ENCODE results near the gene SETMAR. TPM values are rescaled to one million over a fixed set of nuclear protein-coding genes. Genes with fewer than 3 reads are reported as not detected.

Gene SETMAR
- total RNA-seq, 2 experiments from 2014 or later = 9.1 to 9.2 TPM

DNA sequence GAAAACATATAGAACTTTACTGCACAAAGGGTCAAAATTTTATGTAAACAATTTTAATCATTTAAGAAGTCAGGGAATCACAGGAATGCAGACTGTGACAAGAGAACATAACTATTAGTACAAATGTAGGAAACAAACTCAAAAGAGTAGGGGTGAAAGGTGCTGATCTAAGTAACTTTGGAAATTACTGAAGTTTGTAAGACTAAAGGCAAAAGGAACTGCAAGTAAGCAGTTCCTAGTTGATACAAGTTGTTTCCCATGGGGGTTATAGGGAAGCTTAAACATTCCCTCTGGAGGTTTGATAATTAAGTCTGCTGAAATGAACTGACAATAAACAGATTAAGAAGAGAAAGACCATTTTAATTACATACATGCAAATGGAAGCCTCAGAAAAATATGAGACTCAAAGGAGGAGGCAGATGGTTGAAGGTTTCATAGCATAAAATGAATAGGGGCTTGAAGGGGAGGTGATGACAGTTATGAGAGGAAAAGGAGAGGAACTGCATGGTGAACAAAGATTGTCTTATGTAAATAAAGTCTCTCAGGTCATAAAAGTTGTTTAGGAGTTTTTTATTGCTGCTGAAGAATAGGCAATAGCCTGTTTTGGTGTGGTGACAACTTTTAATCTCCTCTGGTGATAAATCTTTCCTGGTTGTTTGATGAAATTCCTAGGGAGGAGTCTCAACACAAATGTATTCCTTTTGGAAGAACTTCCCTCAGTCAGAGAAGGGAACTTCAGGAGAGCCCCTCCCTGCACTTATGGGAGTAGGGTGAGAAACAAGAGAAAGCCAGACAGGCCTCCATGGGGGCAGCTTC is 17.1 kb downstream of the SETMAR start:
- intact Hi-C loops (cut with DNase I, micrococcal nuclease) = no loop called here
- Mint-ChIP-seq H3K27me3 (no peaks in the 10 kb centered on the region), H3K9me3 (no peaks in the 10 kb centered on the region), H3K27ac (no peak overlapping the region), H3K4me3 (no peak overlapping the region), H3K4me1 (ENCODE audit: low read depth) (peaks cover 4% of the 10 kb centered on the region), H3K36me3 (ENCODE audit: low read depth) (peaks cover 23% of the 10 kb centered on the region)
- Histone ChIP-seq H3K27me3 (ENCODE audit: control insufficient read depth in 1 of 2, insufficient read depth in 2 of 2, low read length in 2 of 2) (no peaks in the 10 kb centered on the region), H3K4me3 (ENCODE audit: low read length) (no peak overlapping the region), H3K4me1 (ENCODE audit: insufficient read depth, low read length) (no peaks in the 10 kb centered on the region), H3K27ac (ENCODE audit: low read depth in 1 of 2, low read length in 2 of 2) (no peak overlapping the region), H3K9me3 (ENCODE audit: control insufficient read depth in 1 of 2, insufficient read depth in 1 of 2, low read length in 2 of 2) (no peaks in the 10 kb centered on the region), H3K36me3 (ENCODE audit: insufficient read depth, low read length) (no peaks in the 10 kb centered on the region)
- TF ChIP-seq CTCF (IDR thresholded peaks at IDR 0.05) = no peak
- ChIA-PET CTCF (interaction anchor here (1.5 kb wide), 1 partner anchor 30 kb away, joined by 4 read pairs; no protein-coding TSS in a partner anchor), POLR2A (no interaction called here)
- DNase-seq = no peak
- no peak for ATAC-seq (ENCODE audit: poor library complexity)

DNA sequence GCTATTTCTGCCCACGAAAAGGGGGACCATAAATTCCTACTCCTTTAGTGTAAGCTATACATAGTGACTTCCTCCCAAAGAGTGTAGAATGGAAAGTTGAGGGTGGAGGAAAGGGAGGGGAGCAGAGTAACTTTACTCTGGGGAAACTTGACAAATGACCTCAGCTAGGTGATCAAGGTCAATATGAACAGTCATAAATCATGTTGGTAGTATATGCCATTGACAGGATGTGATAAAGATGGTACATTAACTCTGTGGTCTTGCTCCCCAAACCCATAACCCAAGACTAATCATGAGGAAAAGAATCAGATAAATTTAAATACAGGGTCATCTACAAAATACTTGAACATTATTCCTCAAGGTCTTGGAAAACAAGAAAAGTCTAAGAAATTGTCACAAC is 18.6 kb downstream of the SETMAR start:
- CTCF ChIA-PET = interaction anchor here (1.5 kb wide), 1 partner anchor 29 kb away, joined by 4 read pairs; no protein-coding TSS in a partner anchor
- H3K4me3 Mint-ChIP-seq = no peak overlapping the region

DNA sequence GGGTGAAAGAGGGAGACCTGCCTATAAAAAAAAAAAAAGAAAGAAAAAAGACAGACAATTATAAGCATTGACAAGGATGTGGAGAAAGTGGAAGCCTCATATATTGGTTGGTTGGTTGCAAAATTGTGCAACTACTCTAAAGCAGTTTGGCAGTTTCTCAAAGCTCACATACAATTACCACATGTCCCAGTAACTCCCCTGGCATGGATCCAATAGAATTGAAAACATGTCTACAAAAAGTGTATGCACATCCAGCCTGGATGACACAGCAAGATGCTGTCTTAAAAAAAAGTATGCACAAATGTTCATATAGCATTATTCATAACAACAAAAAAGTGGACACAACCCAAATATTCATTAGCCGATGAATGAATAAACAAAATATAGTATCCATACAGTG is 19.5 kb downstream of the SETMAR start:
- no peaks in the 10 kb centered on the region for H3K9me3 Mint-ChIP-seq
- CTCF ChIA-PET = no interaction called here
- no peak for ATAC-seq (ENCODE audit: poor library complexity)

More for the DNA sequence above, 18.6 kb downstream of the SETMAR start:
- H3K4me1 Mint-ChIP-seq (ENCODE audit: low read depth) = peaks cover 4% of the 10 kb centered on the region
- TF ChIP-seq CTCF (IDR thresholded peaks at IDR 0.05) = no peak
- ATAC-seq (ENCODE audit: poor library complexity) (no peak), DNase-seq (no peak)
- H3K27ac ChIP-seq (ENCODE audit: low read depth in 1 of 2, low read length in 2 of 2) = no peak overlapping the region
- H3K27me3 Mint-ChIP-seq = no peaks in the 10 kb centered on the region
- no peak overlapping the region for H3K4me3 ChIP-seq (ENCODE audit: low read length)
- no peaks in the 10 kb centered on the region for H3K4me1 ChIP-seq (ENCODE audit: insufficient read depth, low read length)
- H3K36me3 ChIP-seq (ENCODE audit: insufficient read depth, low read length) = no peaks in the 10 kb centered on the region
- H3K9me3 ChIP-seq (ENCODE audit: control insufficient read depth in 1 of 2, insufficient read depth in 1 of 2, low read length in 2 of 2) = no peaks in the 10 kb centered on the region
- POLR2A ChIA-PET = no interaction called here
- intact Hi-C loops (cut with DNase I, micrococcal nuclease) = no loop called here
- H3K27me3 ChIP-seq (ENCODE audit: control insufficient read depth in 1 of 2, insufficient read depth in 2 of 2, low read length in 2 of 2) = no peaks in the 10 kb centered on the region
- H3K36me3 Mint-ChIP-seq (ENCODE audit: low read depth) = peaks cover 15% of the 10 kb centered on the region
- H3K9me3 Mint-ChIP-seq = no peaks in the 10 kb centered on the region
- no peak overlapping the region for H3K27ac Mint-ChIP-seq

More for the DNA sequence above, 19.5 kb downstream of the SETMAR start:
- POLR2A ChIA-PET = interaction anchor here (0.6 kb wide), 1 partner anchor 195 kb away, joined by 3 read pairs; no protein-coding TSS in a partner anchor
- Histone ChIP-seq H3K4me3 (ENCODE audit: low read length) (no peak overlapping the region), H3K9me3 (ENCODE audit: control insufficient read depth in 1 of 2, insufficient read depth in 1 of 2, low read length in 2 of 2) (peaks cover 0 to 3% of the 10 kb centered on the region in 2 experiments), H3K4me1 (ENCODE audit: insufficient read depth, low read length) (no peaks in the 10 kb centered on the region), H3K27ac (ENCODE audit: low read depth in 1 of 2, low read length in 2 of 2) (no peak overlapping the region), H3K27me3 (ENCODE audit: control insufficient read depth in 1 of 2, insufficient read depth in 2 of 2, low read length in 2 of 2) (no peaks in the 10 kb centered on the region), H3K36me3 (ENCODE audit: insufficient read depth, low read length) (no peaks in the 10 kb centered on the region)
- Mint-ChIP-seq H3K4me3 (no peak overlapping the region), H3K4me1 (ENCODE audit: low read depth) (peaks cover 4% of the 10 kb centered on the region), H3K27me3 (no peaks in the 10 kb centered on the region), H3K27ac (no peak overlapping the region), H3K36me3 (ENCODE audit: low read depth) (peaks cover 13% of the 10 kb centered on the region)
- DNase-seq = no peak
- TF ChIP-seq CTCF (IDR thresholded peaks at IDR 0.05) = no peak
- intact Hi-C loops (cut with DNase I, micrococcal nuclease) = no loop called here
